DND-41 (cell line): Measurements from ENCODE around the gene POMGNT1.

ENCODE experiments used
- ATAC-seq: fragments of 200-7000 bp; cut with Tn5 transposase; 3 replicates; pipeline ENCODE4 v1.9.1; 2021; ENCODE audit warnings: low read depth; ENCODE audit not compliant: insufficient read depth
- DNase-seq: peaks from one replicate; pipeline ENCODE4 v3.0.0-alpha.2; 2020
- H2AFZ ChIP-seq: 2 replicates; pipeline ENCODE4 v1.6.0; 2012; ENCODE audit warnings: low read depth, low read length
- H3K27ac ChIP-seq: 2 replicates; pipeline ENCODE4 v1.5.1; 2012; ENCODE audit warnings: low read length, inconsistent platforms
- H3K27me3 ChIP-seq: fragments of 200-600 bp; sonication (generic); 2 replicates; pipeline ENCODE4 v1.6.0; 2012; ENCODE audit warnings: low read length, mild to moderate bottlenecking, inconsistent platforms; ENCODE audit not compliant: insufficient read depth, poor library complexity
- H3K36me3 ChIP-seq: 2 replicates; pipeline ENCODE4 v1.5.1; 2012; ENCODE audit warnings: low read length, inconsistent platforms; ENCODE audit not compliant: insufficient read depth
- H3K4me1 ChIP-seq: 2 replicates; pipeline ENCODE4 v1.5.1; 2012; ENCODE audit warnings: mild to moderate bottlenecking, low read length; ENCODE audit not compliant: insufficient read depth
- H3K4me2 ChIP-seq: 2 replicates; pipeline ENCODE4 v1.6.0; 2012; ENCODE audit warnings: mild to moderate bottlenecking, moderate library complexity, low read length, inconsistent platforms; ENCODE audit not compliant: insufficient read depth
- H3K4me3 ChIP-seq, 2 experiments: fragments of 200-600 bp in 1 of 2; shearing (Covaris generic) in 1 of 2; 2 replicates each; pipeline ENCODE4 v1.5.1; 2012 to 2016; ENCODE audit warnings: inconsistent platforms in 2 of 2, low read length in 2 of 2, mild to moderate bottlenecking in 2 of 2, low read depth in 1 of 2, moderate library complexity in 1 of 2
- H3K79me2 ChIP-seq: 2 replicates; pipeline ENCODE4 v1.6.0; 2012; ENCODE audit warnings: low read length, inconsistent platforms; ENCODE audit not compliant: insufficient read depth
- H3K9ac ChIP-seq: 2 replicates; pipeline ENCODE4 v1.6.0; 2012; ENCODE audit warnings: low read depth, mild to moderate bottlenecking, inconsistent platforms, low read length, moderate library complexity
- H3K9me3 ChIP-seq: 2 replicates; pipeline ENCODE4 v1.5.1; 2012; ENCODE audit warnings: low read length, moderate library complexity, mild to moderate bottlenecking, inconsistent platforms; ENCODE audit not compliant: insufficient read depth, severe bottlenecking
- H4K20me1 ChIP-seq: 2 replicates; pipeline ENCODE4 v1.6.0; 2012; ENCODE audit warnings: low read length; ENCODE audit not compliant: insufficient read depth
- EZH2 ChIP-seq: IDR thresholded peaks from 3 replicates; pipeline ENCODE4 v1.6.1; 2012; ENCODE audit warnings: borderline replicate concordance, low read depth, mild to moderate bottlenecking, moderate library complexity, low read length, inconsistent platforms; ENCODE audit not compliant: severe bottlenecking
- TF ChIP-seq, protein P1 (sequence below): IDR thresholded peaks from 2 replicates; pipeline ENCODE4 v1.5.1; 2012; ENCODE audit warnings: borderline replicate concordance, low read length, moderate library complexity, mild to moderate bottlenecking; ENCODE audit not compliant: poor library complexity, severe bottlenecking; ENCODE audit errors: extremely low read depth

POMGNT1 gene

DNA sequence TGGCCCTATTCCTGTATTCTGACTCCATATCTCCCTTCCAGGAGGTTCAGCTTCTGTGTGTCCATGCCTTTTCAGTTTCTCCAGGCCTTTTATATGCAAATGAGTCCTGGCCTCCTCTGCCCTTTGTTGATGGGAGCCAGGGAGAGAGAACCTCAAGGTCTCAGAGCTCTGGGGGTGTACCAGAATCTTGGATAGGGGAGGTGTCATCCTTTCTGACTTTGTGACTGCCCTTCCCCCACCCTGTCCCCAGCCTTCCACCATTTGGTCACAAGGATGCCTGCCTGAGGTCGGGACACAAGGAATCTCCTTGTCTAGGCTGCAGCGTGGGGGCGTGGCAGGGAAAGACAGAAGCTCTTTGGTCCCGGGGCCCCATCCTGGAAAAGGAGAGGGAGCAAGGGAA lies 23.5 kb upstream of the POMGNT1 start:
- no peaks in the 10 kb centered on the region for H3K36me3 ChIP-seq
- no peak overlapping the region for H3K9ac ChIP-seq
- H3K79me2 ChIP-seq: no peaks in the 10 kb centered on the region
- no peaks in the 10 kb centered on the region for H3K9me3 ChIP-seq
- no peaks in the 10 kb centered on the region for H4K20me1 ChIP-seq
- TF ChIP-seq EZH2: no peak
- TF ChIP-seq, protein P1, sequence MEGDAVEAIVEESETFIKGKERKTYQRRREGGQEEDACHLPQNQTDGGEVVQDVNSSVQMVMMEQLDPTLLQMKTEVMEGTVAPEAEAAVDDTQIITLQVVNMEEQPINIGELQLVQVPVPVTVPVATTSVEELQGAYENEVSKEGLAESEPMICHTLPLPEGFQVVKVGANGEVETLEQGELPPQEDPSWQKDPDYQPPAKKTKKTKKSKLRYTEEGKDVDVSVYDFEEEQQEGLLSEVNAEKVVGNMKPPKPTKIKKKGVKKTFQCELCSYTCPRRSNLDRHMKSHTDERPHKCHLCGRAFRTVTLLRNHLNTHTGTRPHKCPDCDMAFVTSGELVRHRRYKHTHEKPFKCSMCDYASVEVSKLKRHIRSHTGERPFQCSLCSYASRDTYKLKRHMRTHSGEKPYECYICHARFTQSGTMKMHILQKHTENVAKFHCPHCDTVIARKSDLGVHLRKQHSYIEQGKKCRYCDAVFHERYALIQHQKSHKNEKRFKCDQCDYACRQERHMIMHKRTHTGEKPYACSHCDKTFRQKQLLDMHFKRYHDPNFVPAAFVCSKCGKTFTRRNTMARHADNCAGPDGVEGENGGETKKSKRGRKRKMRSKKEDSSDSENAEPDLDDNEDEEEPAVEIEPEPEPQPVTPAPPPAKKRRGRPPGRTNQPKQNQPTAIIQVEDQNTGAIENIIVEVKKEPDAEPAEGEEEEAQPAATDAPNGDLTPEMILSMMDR: no peak
- no peaks in the 10 kb centered on the region for H3K4me1 ChIP-seq
- H3K27me3 ChIP-seq: no peaks in the 10 kb centered on the region
- ATAC-seq (no peak), DNase-seq (no peak)
- no peak overlapping the region for H3K4me3 ChIP-seq
- no peak overlapping the region for H2AFZ ChIP-seq
- no peak overlapping the region for H3K4me2 ChIP-seq
- no peak overlapping the region for H3K27ac ChIP-seq

- TF ChIP-seq, protein P1: no peak
- TF ChIP-seq EZH2: no peak
- Histone ChIP-seq H3K27me3 (no peaks in the 10 kb centered on the region), H3K9me3 (no peaks in the 10 kb centered on the region), H3K27ac (no peak overlapping the region), H3K9ac (no peak overlapping the region), H3K4me2 (no peak overlapping the region), H2AFZ (no peak overlapping the region), H3K4me1 (no peaks in the 10 kb centered on the region), H4K20me1 (no peaks in the 10 kb centered on the region), H3K79me2 (no peaks in the 10 kb centered on the region), H3K36me3 (no peaks in the 10 kb centered on the region), H3K4me3 (no peak overlapping the region)
- DNase-seq (no peak), ATAC-seq (no peak)
Measured at GRCh38 chr1:46220808-46221207, 22.6 kb upstream of the POMGNT1 start.

- no peak overlapping the region for H3K4me2 ChIP-seq
- ATAC-seq (no peak), DNase-seq (no peak)
- no peak for TF ChIP-seq EZH2
- TF ChIP-seq, protein P1: no peak
- H3K4me3 ChIP-seq: no peak overlapping the region
- H3K9me3 ChIP-seq: no peaks in the 10 kb centered on the region
- H3K36me3 ChIP-seq: no peaks in the 10 kb centered on the region
- H2AFZ ChIP-seq: no peak overlapping the region; the same call in 1 of the 2 replicates
- H3K79me2 ChIP-seq: no peaks in the 10 kb centered on the region
- no peak overlapping the region for H3K9ac ChIP-seq
- no peaks in the 10 kb centered on the region for H4K20me1 ChIP-seq
- H3K27ac ChIP-seq: no peak overlapping the region
- H3K27me3 ChIP-seq: no peaks in the 10 kb centered on the region
- no peaks in the 10 kb centered on the region for H3K4me1 ChIP-seq
Measured at GRCh38 chr1:46219551-46220520, 21.6 kb upstream of the POMGNT1 start.
